ENCODE results near the gene EXOC3L4.
"Not testable (repeated sequence)": the region's sequence is repeated elsewhere in the genome, so short reads cannot be mapped to it uniquely, and the experiment has no call there.

Gene EXOC3L4

GRCh38 chr14:103094406-103095209 lies at the start of gene EXOC3L4:
Gene EXOC3L4, plus strand, starts transcription at chr14:103094725. Its CDS starts 5,495 bp downstream, at chr14:103100220.
- H3K9ac ChIP-seq = no peak within 1 kb of the TSS
- no peaks in the 10 kb centered on the region for H3K27me3 ChIP-seq (ENCODE audit: control insufficient read depth, insufficient read depth, low read length)
- H3K4me2 ChIP-seq (ENCODE audit: low read length) = no peak within 1 kb of the TSS
- no peak within 1 kb of the TSS for H2AFZ ChIP-seq
- no peak within 1 kb of the TSS for H3K27ac ChIP-seq
- no peaks in the 10 kb centered on the region for H3K79me2 ChIP-seq
- no peak for TF ChIP-seq CTCF (IDR thresholded peaks at IDR 0.05)
- no peak within 1 kb of the TSS for H3K4me3 ChIP-seq (ENCODE audit: low read depth, low read length)
- no peaks in the 10 kb centered on the region for H3K36me3 ChIP-seq (ENCODE audit: control insufficient read depth, insufficient read depth, low read length)
- H3K9me3 ChIP-seq (ENCODE audit: control insufficient read depth, low read length) = no peaks in the 10 kb centered on the region
- no peaks in the 10 kb centered on the region for H3K4me1 ChIP-seq

- Histone ChIP-seq H3K36me3 (ENCODE audit: control insufficient read depth, insufficient read depth, low read length) (no peaks in the 10 kb centered on the region), H3K27me3 (ENCODE audit: control insufficient read depth, insufficient read depth, low read length) (no peaks in the 10 kb centered on the region), H3K4me3 (ENCODE audit: low read depth, low read length) (no peak overlapping the region), H2AFZ (no peak overlapping the region), H3K4me1 (peaks cover 13% of the 10 kb centered on the region), H3K9me3 (ENCODE audit: control insufficient read depth, low read length) (no peaks in the 10 kb centered on the region), H3K9ac (no peak overlapping the region), H3K79me2 (peaks cover 81% of the 10 kb centered on the region), H3K4me2 (ENCODE audit: low read length) (peak overlapping the region; percentile 39), H3K27ac (no peak overlapping the region)
- no peak for TF ChIP-seq CTCF (IDR thresholded peaks at IDR 0.05)
Observed at GRCh38 chr14:103045371-103045869, 49.1 kb upstream of the EXOC3L4 start.

- H3K36me3 ChIP-seq (ENCODE audit: control insufficient read depth, insufficient read depth, low read length); H3K4me2 ChIP-seq (ENCODE audit: low read length); H3K27me3 ChIP-seq (ENCODE audit: control insufficient read depth, insufficient read depth, low read length); H3K9ac ChIP-seq; H3K4me3 ChIP-seq (ENCODE audit: low read depth, low read length); H2AFZ ChIP-seq; H3K9me3 ChIP-seq (ENCODE audit: control insufficient read depth, low read length); H3K27ac ChIP-seq: not testable (repeated sequence)
- H3K4me1 ChIP-seq = peaks cover 13% of the 10 kb centered on the region
- peaks cover 74% of the 10 kb centered on the region for H3K79me2 ChIP-seq
Observed at GRCh38 chr14:103047453-103047852, 47.1 kb upstream of the EXOC3L4 start.

- Histone ChIP-seq H3K4me1 (peaks cover 9% of the 10 kb centered on the region), H3K9me3 (ENCODE audit: control insufficient read depth, low read length) (no peaks in the 10 kb centered on the region), H3K4me2 (ENCODE audit: low read length) (no peak overlapping the region), H3K27ac (no peak overlapping the region), H3K79me2 (peaks cover 52% of the 10 kb centered on the region), H3K27me3 (ENCODE audit: control insufficient read depth, insufficient read depth, low read length) (no peaks in the 10 kb centered on the region), H3K9ac (no peak overlapping the region), H3K4me3 (ENCODE audit: low read depth, low read length) (no peak overlapping the region), H3K36me3 (ENCODE audit: control insufficient read depth, insufficient read depth, low read length) (no peaks in the 10 kb centered on the region), H2AFZ (no peak overlapping the region)
- TF ChIP-seq CTCF (IDR thresholded peaks at IDR 0.05) = no peak
Observed at GRCh38 chr14:103050935-103051334, 43.6 kb upstream of the EXOC3L4 start.

- no peak overlapping the region for H3K27ac ChIP-seq
- H3K4me3 ChIP-seq (ENCODE audit: low read depth, low read length) = no peak overlapping the region
- H3K27me3 ChIP-seq (ENCODE audit: control insufficient read depth, insufficient read depth, low read length) = no peaks in the 10 kb centered on the region
- H3K79me2 ChIP-seq = peaks cover 41% of the 10 kb centered on the region
- H3K36me3 ChIP-seq (ENCODE audit: control insufficient read depth, insufficient read depth, low read length) = no peaks in the 10 kb centered on the region
- H3K9ac ChIP-seq = no peak overlapping the region
- H3K9me3 ChIP-seq (ENCODE audit: control insufficient read depth, low read length) = no peaks in the 10 kb centered on the region
- H3K4me1 ChIP-seq = peaks cover 4% of the 10 kb centered on the region
- no peak for TF ChIP-seq CTCF (IDR thresholded peaks at IDR 0.05)
- no peak overlapping the region for H2AFZ ChIP-seq
- H3K4me2 ChIP-seq (ENCODE audit: low read length) = no peak overlapping the region
Observed at GRCh38 chr14:103052407-103052806, 42.1 kb upstream of the EXOC3L4 start.
